NCI-H2081 (cell line): ENCODE results near the gene NPTX2.

ENCODE experiments used
- DNase-seq, 2 experiments: peaks; one replicate each; lab custom pipeline; 2025; lab: John Stamatoyannopoulos, UW

The NPTX2 gene

DNA sequence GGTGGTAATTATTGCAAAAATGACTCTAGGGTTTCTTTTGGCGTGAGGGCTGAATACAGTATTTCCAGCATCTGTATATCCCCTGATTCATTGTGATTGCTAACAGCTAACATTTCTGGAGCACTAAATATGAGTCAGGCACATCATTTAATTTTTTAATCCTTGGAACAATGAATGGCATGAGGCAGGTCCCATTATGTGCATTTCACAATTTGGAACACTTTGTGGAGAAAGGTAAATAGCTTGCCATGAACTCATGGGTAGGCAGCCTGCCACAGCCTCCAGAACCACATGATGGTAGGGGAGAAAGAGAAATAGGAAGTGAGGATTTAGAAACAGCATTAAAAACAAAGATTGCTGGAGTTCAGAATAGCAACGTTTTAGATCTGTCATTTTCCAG is 1.7 kb downstream of the NPTX2 start:
- DNase-seq: no peak

DNA sequence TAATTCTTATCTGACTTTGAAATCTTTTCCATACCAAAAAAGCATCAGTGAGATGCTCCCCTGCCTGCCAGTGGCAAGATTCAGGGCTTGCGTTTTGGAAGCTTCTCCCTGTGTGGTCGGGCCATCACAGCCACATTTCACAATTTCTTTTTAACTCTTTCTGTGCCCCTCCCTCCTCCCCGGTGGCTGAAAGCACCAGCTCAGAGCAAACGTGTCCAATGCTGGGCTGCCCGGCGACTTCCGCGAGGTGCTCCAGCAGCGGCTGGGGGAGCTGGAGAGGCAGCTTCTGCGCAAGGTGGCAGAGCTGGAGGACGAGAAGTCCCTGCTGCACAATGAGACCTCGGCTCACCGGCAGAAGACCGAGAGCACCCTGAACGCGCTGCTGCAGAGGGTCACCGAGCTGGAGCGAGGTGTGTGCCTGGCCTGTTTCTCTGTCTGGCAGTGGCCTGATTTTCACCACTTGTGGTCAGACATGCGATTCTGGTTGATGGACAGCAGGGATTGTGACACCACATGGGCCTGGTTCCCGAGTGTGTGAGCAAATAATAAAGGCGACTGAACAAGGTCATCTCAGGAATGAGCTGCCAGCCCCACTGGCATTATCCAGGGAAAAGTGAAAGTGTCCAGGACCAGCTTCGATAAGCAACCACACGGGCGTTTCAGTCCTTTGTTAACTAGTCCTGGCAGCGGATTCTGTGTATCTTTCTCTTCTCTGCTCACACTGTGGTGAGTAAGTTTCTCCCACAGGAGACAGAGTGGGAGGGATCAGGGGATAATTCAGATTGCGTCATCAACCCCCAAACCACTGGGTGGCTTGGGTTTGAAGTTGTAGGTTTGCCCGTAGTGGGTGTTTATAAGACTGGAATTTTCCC is 2.6 kb downstream of the NPTX2 start:
- DNase-seq: peak; percentile 5 to 34

GRCh38 chr7:98621573-98622482 is 4.7 kb downstream of the NPTX2 start:
- DNase-seq: no peak

GRCh38 chr7:98622926-98623325 is 5.8 kb downstream of the NPTX2 start:
- no peak for DNase-seq

GRCh38 chr7:98624846-98625420 is 7.8 kb downstream of the NPTX2 start:
- DNase-seq: no peak

- DNase-seq: no peak
Observed at GRCh38 chr7:98626460-98627412, 9.7 kb downstream of the NPTX2 start.

- no peak for DNase-seq
Observed at GRCh38 chr7:98627413-98627790, 10.3 kb downstream of the NPTX2 start.

DNA sequence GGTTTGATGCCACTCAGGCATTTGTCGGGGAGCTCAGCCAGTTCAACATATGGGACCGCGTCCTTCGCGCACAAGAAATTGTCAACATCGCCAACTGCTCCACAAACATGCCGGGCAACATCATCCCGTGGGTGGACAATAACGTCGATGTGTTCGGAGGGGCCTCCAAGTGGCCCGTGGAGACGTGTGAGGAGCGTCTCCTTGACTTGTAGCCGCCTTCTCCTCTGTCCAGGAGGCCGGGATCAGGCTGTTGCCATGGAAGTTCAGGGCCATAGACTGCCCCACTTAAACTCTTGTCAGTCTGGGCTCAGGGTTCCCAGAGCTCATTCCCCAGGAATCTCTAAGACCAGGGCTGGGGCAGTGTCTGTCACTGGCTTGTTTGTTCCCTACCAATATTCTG is 11.3 kb downstream of the NPTX2 start:
- no peak for DNase-seq

- no peak for DNase-seq
Observed at GRCh38 chr7:98629001-98629431, 11.9 kb downstream of the NPTX2 start.

- no peak for DNase-seq
Observed at GRCh38 chr7:98630149-98630548, 13.1 kb downstream of the NPTX2 start.

- no peak for DNase-seq
Observed at GRCh38 chr7:98630770-98631169, 13.7 kb downstream of the NPTX2 start.

GRCh38 chr7:98638853-98639252 is 21.8 kb downstream of the NPTX2 start:
- no peak for DNase-seq

GRCh38 chr7:98640375-98640774 is 23.3 kb downstream of the NPTX2 start:
- DNase-seq: no peak

GRCh38 chr7:98641646-98642500 is 24.8 kb downstream of the NPTX2 start:
- DNase-seq: no peak

DNA sequence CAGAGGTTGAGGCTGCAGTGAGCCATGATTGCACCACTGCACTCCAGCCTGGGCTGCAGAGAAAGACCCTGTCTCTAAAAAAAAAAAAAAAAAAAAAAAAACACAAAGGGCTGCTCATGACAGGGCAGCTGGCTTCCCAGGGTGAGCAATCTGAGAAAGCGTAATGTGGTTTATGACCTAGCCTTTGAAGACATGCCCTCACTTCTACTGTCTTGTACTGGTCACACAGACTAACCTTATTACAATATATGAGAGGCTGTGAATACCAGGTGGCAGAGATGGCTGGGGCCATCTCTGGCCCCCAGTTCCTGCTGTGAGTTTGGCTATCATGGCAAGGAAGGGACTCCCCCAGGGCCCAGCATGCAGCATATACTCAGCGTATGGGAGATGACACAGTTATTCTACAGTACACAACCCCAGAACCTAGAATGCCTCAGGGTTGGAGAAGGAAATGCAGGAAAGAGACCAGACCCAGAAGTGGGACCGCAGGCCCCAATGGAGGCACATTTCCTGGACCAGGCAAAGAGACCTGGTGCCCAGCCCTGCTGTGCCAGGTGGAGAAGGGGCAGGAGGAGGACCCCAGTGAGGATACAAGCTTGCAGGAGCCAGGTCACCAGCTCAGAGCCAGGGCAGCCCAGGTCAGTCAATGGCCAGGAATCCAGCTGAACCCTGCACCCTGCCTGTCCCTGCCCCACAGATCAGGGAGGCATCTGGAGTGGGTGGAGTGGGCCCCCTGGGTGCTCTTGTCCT is 26.3 kb downstream of the NPTX2 start:
- DNase-seq: no peak

GRCh38 chr7:98646465-98646864 is 29.4 kb downstream of the NPTX2 start:
- no peak for DNase-seq

DNA sequence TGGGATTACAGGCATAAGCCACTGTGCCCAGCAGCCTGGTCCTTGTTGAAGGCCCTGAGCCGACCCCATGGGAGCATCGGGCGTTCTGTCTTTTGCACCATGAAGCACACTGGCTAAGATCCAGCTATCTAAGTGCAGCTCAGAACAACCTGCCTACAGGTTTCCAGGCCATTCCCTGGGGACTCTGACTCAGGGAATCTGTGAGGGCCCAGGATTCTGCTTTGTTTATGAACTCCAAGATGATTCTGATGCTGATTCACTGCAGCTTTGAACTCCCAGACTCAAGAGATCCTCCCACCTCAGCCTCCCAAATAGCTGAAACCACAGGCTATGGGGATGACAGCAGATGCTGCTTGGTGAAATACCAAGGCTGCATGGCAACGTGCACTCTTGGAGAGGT is 30.2 kb downstream of the NPTX2 start:
- no peak for DNase-seq

GRCh38 chr7:98651760-98652159 is 34.7 kb downstream of the NPTX2 start:
- DNase-seq: no peak

DNA sequence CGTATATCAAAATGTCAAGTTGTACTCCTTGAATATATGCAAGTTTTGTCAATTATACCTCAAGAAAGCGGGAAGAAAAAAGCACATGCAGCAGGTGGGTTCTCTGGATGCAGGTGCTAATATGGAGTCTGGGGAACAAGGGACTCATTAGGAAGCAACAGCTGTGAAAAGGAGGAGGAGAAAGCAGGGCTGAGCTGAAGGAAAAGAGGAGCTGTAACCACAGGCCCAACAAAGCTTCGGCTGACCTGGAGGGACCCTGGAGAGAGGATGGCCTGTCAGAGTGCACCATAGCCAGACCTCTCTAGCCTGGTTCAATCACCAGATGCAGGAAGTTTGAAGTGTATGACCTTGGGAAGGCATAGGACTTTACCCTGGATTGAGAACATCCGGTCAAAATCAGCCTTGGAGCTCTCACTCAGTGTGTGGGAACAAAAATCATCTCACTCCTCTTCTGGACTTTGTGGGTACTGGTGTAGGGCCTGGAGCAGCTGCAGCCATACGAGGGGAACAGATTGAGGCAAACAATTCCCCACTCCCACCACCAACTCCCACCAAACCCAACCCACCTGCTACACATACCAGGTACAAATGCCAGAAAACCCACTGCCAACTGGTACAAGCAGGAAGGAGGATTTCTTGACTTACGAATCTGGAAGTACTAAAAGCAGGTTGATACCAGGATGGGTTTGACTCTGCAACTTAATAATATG is 36.7 kb downstream of the NPTX2 start:
- no peak for DNase-seq
